ENCODE measurements around the gene DDIT3.

The DDIT3 gene

GRCh38 chr12:57470286-57470969 is 49.9 kb downstream of the DDIT3 start:
- in situ Hi-C loops (cut with MboI; ENCODE audit: low sequenced_read_pairs), result no loop called here

DNA sequence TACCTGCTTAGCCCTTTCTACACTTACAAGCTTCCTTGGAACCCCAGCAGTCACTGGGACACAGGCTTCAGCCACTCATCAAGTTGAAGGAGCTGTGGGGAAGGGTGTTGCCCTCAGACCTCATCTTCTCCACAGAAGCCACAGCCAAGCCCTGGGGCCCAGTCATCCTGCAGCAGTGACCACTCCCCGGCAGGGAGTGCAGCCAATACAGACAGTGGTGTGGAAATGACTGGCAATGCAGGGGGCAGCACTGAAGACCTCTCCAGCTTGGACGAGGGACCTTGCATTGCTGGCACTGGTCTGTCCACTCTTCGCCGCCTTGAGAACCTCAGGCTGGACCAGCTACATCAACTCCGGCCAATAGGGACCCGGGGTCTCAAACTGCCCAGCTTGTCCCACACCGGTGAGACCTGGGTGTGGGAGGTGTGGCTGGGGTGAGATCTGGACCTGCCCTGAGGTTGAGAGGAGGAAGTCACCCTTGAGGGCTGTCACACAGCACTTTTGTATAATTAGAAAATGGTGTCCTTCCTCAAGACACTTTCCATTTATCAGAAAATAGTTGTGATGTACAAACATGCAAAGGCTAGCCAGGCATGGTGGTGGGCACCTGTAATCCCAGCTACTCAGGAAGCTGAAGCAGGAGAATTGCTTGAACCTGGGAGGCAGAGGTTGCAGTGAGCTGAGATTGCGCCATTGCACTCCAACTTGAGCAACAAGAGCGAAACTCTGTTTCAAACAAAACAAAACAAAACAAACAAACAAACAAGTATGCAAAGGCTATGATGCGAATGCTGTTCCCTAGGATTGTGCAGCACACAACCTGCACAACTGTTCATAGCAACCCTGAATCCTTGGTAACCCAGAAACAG is 50.8 kb downstream of the DDIT3 start:
- in situ Hi-C loops (cut with MboI; ENCODE audit: low sequenced_read_pairs), result no loop called here

GRCh38 chr12:57467915-57468314 is 52.4 kb downstream of the DDIT3 start:
- in situ Hi-C loops (cut with MboI; ENCODE audit: low sequenced_read_pairs), result no loop called here

- in situ Hi-C loops (cut with MboI; ENCODE audit: low sequenced_read_pairs), result no loop called here
Observed at GRCh38 chr12:57467212-57467874, 53.0 kb downstream of the DDIT3 start.
